SKM-1 treated with dmso at 0.1 percent for 144 hours (cell line): Measurements from ENCODE around the gene ZNF358.

Source experiments
- DNase-seq: peaks from one replicate; lab custom pipeline; 2025; ENCODE audit not compliant: unreplicated experiment; lab: John Stamatoyannopoulos, UW

ZNF358 gene

GRCh38 chr19:7554990-7555864, 39.3 kb downstream of the ZNF358 start:
- no peak for DNase-seq

- no peak for DNase-seq
Measured at GRCh38 chr19:7556696-7557315, 40.9 kb downstream of the ZNF358 start.

GRCh38 chr19:7558667-7559066, 42.8 kb downstream of the ZNF358 start:
- DNase-seq = no peak

- no peak for DNase-seq
Measured at GRCh38 chr19:7559102-7559501, 43.2 kb downstream of the ZNF358 start.

- no peak for DNase-seq
Measured at GRCh38 chr19:7560255-7560654, 44.4 kb downstream of the ZNF358 start.

GRCh38 chr19:7561325-7561724, 45.4 kb downstream of the ZNF358 start:
- DNase-seq = no peak

GRCh38 chr19:7562646-7563393, 46.9 kb downstream of the ZNF358 start:
- DNase-seq = no peak

- no peak for DNase-seq
Measured at GRCh38 chr19:7564866-7565265, 49.0 kb downstream of the ZNF358 start.

- no peak for DNase-seq
Measured at GRCh38 chr19:7565332-7565731, 49.4 kb downstream of the ZNF358 start.
